ENCODE measurements around the gene LMBR1.

Gene LMBR1

DNA sequence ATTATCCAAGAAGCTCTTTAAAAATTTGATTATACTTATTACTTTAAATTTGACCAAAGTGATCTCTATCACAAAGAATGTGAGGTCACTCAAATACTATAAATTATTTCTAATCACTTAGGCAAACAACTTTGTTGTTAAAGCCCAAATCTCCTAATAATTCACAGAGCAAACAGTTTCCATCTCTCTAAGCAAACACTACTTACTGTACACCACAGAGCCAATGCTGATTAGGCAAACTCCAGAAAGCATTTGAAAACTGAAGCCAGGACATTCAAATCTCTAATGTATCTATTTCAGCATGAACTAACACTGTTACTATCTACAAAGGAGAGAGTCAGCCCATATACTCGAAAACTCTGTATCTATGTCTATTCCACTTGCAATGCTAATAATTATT lies 145.3 kb downstream of the LMBR1 start:
- TF ChIP-seq NFIC (IDR thresholded peaks at IDR 0.05), result no peak
- TF ChIP-seq, protein P1, sequence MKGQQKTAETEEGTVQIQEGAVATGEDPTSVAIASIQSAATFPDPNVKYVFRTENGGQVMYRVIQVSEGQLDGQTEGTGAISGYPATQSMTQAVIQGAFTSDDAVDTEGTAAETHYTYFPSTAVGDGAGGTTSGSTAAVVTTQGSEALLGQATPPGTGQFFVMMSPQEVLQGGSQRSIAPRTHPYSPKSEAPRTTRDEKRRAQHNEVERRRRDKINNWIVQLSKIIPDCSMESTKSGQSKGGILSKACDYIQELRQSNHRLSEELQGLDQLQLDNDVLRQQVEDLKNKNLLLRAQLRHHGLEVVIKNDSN (IDR thresholded peaks at IDR 0.05), result no peak
- no peak for TF ChIP-seq MAX (IDR thresholded peaks at IDR 0.05)
- TF ChIP-seq TAF1 (IDR thresholded peaks at IDR 0.05; ENCODE audit: low read depth), result no peak
- TF ChIP-seq ZBTB7A (IDR thresholded peaks at IDR 0.05; ENCODE audit: low read depth), result no peak

- TF ChIP-seq YY1 (IDR thresholded peaks at IDR 0.05; ENCODE audit: low read depth), result no peak
- TF ChIP-seq TAF1 (IDR thresholded peaks at IDR 0.05; ENCODE audit: low read depth), result no peak
- TF ChIP-seq EP300 (IDR thresholded peaks at IDR 0.05; ENCODE audit: borderline replicate concordance), result no peak
- no peak for TF ChIP-seq FOXM1 (IDR thresholded peaks at IDR 0.05; ENCODE audit: borderline replicate concordance, low read depth)
- TF ChIP-seq MAX (IDR thresholded peaks at IDR 0.05), result no peak
- no peak for TF ChIP-seq TEAD4 (IDR thresholded peaks at IDR 0.05)
- no peak for TF ChIP-seq RAD21 (IDR thresholded peaks at IDR 0.05; ENCODE audit: low read depth)
- TF ChIP-seq, protein P1 (IDR thresholded peaks at IDR 0.05), result no peak
- no peak for TF ChIP-seq CEBPB (IDR thresholded peaks at IDR 0.05)
These were observed 146.1 kb downstream of the LMBR1 start for GRCh38 chr7:156746891-156747290.

DNA sequence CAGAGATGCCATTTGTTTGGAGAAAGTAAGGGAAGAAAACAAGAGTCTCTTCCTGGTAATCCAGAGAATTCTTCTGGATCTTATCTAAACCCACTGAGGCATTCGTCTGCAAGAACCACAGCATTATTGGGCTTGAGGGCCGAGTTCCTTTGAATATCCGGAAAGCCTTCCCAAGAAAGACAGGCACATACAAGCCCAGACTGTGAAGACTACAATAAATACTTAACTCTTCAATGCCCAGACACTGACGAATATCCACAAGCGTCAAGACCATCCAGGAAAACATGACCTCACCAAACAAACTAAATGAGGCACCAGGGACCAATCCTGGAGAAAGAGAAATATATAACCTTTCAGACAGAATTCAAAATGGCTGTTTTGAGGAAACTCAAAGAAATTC lies 153.4 kb downstream of the LMBR1 start:
- TF ChIP-seq EP300 (IDR thresholded peaks at IDR 0.05; ENCODE audit: borderline replicate concordance), result no peak

DNA sequence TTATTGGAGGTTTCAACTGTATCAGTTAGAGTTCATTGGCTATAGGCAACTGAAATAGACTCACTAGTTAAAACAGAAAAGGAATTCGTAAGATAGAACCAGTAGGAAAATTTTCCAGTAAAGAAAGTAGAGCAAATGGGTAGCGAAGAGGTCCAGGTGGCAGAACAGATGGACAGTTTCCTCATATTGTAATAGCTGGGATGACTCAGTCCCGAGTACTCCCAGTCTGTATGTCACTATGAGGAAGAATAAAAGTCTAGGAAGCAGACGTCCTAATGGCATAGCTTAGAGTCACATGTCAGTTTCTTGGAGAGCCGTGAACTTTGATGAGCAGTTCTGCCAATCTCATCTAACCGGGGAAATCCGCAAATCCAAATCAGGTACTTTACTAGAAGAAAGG lies 157.1 kb downstream of the LMBR1 start:
- TF ChIP-seq, protein P1 (IDR thresholded peaks at IDR 0.05), result no peak
- TF ChIP-seq RAD21 (IDR thresholded peaks at IDR 0.05; ENCODE audit: low read depth) (no peak), CREB1 (IDR thresholded peaks at IDR 0.05; ENCODE audit: low read depth) (no peak), ZBTB7A (IDR thresholded peaks at IDR 0.05; ENCODE audit: low read depth) (no peak), TEAD4 (IDR thresholded peaks at IDR 0.05) (no peak), TCF12 (IDR thresholded peaks at IDR 0.05; ENCODE audit: low read depth) (no peak), NFIC (IDR thresholded peaks at IDR 0.05) (no peak), FOXM1 (IDR thresholded peaks at IDR 0.05; ENCODE audit: borderline replicate concordance, low read depth) (no peak), EGR1 (IDR thresholded peaks at IDR 0.05) (no peak), EP300 (IDR thresholded peaks at IDR 0.05; ENCODE audit: borderline replicate concordance) (no peak), MAX (IDR thresholded peaks at IDR 0.05) (no peak), YY1 (IDR thresholded peaks at IDR 0.05; ENCODE audit: low read depth) (no peak), TAF1 (IDR thresholded peaks at IDR 0.05; ENCODE audit: low read depth) (no peak), CEBPB (IDR thresholded peaks at IDR 0.05) (no peak)
- TF ChIP-seq, protein P2, sequence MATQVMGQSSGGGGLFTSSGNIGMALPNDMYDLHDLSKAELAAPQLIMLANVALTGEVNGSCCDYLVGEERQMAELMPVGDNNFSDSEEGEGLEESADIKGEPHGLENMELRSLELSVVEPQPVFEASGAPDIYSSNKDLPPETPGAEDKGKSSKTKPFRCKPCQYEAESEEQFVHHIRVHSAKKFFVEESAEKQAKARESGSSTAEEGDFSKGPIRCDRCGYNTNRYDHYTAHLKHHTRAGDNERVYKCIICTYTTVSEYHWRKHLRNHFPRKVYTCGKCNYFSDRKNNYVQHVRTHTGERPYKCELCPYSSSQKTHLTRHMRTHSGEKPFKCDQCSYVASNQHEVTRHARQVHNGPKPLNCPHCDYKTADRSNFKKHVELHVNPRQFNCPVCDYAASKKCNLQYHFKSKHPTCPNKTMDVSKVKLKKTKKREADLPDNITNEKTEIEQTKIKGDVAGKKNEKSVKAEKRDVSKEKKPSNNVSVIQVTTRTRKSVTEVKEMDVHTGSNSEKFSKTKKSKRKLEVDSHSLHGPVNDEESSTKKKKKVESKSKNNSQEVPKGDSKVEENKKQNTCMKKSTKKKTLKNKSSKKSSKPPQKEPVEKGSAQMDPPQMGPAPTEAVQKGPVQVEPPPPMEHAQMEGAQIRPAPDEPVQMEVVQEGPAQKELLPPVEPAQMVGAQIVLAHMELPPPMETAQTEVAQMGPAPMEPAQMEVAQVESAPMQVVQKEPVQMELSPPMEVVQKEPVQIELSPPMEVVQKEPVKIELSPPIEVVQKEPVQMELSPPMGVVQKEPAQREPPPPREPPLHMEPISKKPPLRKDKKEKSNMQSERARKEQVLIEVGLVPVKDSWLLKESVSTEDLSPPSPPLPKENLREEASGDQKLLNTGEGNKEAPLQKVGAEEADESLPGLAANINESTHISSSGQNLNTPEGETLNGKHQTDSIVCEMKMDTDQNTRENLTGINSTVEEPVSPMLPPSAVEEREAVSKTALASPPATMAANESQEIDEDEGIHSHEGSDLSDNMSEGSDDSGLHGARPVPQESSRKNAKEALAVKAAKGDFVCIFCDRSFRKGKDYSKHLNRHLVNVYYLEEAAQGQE (IDR thresholded peaks at IDR 0.05; ENCODE audit: low read depth), result no peak

DNA sequence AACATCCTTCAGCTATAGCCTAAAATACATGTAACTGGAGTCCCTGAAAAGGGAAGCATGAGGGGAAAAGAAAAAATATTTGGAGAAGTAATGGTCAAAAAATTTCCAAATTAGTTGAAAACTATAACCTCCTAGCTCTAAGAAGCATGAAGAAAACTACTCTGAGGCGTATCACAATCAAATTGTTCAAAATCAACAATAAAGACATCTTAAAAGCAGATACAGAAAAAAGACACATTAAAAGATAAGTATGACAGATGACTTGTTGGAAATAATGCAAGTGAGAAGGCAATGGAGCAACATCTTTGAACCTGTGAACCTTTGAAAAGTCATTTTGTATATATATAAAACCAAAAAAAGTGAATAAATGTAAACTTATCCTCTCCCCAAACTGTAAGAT lies 159.3 kb downstream of the LMBR1 start:
- TF ChIP-seq TAF1 (IDR thresholded peaks at IDR 0.05; ENCODE audit: low read depth) (no peak), EP300 (IDR thresholded peaks at IDR 0.05; ENCODE audit: borderline replicate concordance) (no peak), FOXM1 (IDR thresholded peaks at IDR 0.05; ENCODE audit: borderline replicate concordance, low read depth) (no peak), TCF12 (IDR thresholded peaks at IDR 0.05; ENCODE audit: low read depth) (no peak), CREB1 (IDR thresholded peaks at IDR 0.05; ENCODE audit: low read depth) (no peak), CEBPB (IDR thresholded peaks at IDR 0.05) (no peak), YY1 (IDR thresholded peaks at IDR 0.05; ENCODE audit: low read depth) (no peak), RAD21 (IDR thresholded peaks at IDR 0.05; ENCODE audit: low read depth) (no peak), EGR1 (IDR thresholded peaks at IDR 0.05) (no peak), NFIC (IDR thresholded peaks at IDR 0.05) (no peak), MAX (IDR thresholded peaks at IDR 0.05) (no peak)
- TF ChIP-seq, protein P1 (IDR thresholded peaks at IDR 0.05), result no peak

- TF ChIP-seq TCF12 (IDR thresholded peaks at IDR 0.05; ENCODE audit: low read depth) (no peak), EGR1 (IDR thresholded peaks at IDR 0.05) (no peak), EP300 (IDR thresholded peaks at IDR 0.05; ENCODE audit: borderline replicate concordance) (no peak), FOXM1 (IDR thresholded peaks at IDR 0.05; ENCODE audit: borderline replicate concordance, low read depth) (no peak), TEAD4 (IDR thresholded peaks at IDR 0.05) (no peak)
- TF ChIP-seq, protein P1 (IDR thresholded peaks at IDR 0.05), result no peak
These were observed 160.8 kb downstream of the LMBR1 start for GRCh38 chr7:156732091-156732625.
